OCI-LY3 (cell line): ENCODE data around the gene HPS4.

ENCODE experiments used
- EZH2phosphoT487 ChIP-seq: fragments of 200-600 bp; shearing (Covaris generic); IDR thresholded peaks from 2 replicates; pipeline ENCODE4 v1.6.1; 2018; ENCODE audit warnings: antibody characterized with exemption, mixed run types, low read depth
- TF ChIP-seq, protein P1 (sequence below): fragments of 200-600, 300-600 bp; sonication (generic); IDR thresholded peaks from 2 replicates; pipeline ENCODE4 v1.5.1; 2014; ENCODE audit warnings: antibody characterized with exemption, low read length, low read depth

DNA sequence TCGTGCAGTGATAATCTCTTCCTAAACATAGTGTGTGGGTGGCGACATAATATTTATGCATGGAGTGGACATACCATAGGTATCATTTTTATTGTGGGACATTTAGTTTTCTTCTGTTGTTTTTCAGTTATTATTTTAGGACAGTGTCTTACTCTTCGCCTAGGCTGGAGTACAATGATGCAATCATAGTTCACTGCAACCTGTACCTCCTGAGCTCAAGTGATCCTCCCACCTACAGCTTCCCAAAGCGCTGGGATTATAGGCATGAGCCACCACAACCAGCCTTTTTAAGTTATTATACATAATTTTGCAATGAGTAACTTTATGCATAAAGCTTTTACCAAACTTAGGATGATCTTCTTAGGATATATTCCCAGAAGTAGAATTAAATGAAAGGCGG is 2.8 kb upstream of the HPS4 start:
- TF ChIP-seq, protein P1, sequence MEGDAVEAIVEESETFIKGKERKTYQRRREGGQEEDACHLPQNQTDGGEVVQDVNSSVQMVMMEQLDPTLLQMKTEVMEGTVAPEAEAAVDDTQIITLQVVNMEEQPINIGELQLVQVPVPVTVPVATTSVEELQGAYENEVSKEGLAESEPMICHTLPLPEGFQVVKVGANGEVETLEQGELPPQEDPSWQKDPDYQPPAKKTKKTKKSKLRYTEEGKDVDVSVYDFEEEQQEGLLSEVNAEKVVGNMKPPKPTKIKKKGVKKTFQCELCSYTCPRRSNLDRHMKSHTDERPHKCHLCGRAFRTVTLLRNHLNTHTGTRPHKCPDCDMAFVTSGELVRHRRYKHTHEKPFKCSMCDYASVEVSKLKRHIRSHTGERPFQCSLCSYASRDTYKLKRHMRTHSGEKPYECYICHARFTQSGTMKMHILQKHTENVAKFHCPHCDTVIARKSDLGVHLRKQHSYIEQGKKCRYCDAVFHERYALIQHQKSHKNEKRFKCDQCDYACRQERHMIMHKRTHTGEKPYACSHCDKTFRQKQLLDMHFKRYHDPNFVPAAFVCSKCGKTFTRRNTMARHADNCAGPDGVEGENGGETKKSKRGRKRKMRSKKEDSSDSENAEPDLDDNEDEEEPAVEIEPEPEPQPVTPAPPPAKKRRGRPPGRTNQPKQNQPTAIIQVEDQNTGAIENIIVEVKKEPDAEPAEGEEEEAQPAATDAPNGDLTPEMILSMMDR, result no peak
- TF ChIP-seq EZH2phosphoT487, result no peak
